HG02870 (cell line): ENCODE measurements around the gene DAPK2.

Experiments
- ATAC-seq: cut with Tn5 transposase; IDR thresholded peaks from one replicate; pipeline ENCODE4 v1.9.1; 2021; ENCODE audit warnings: mild to moderate bottlenecking, moderate library complexity; ENCODE audit not compliant: unreplicated experiment

The DAPK2 gene

GRCh38 chr15:63945007-63945788, 101.1 kb downstream of the DAPK2 start:
- ATAC-seq: no peak

DNA sequence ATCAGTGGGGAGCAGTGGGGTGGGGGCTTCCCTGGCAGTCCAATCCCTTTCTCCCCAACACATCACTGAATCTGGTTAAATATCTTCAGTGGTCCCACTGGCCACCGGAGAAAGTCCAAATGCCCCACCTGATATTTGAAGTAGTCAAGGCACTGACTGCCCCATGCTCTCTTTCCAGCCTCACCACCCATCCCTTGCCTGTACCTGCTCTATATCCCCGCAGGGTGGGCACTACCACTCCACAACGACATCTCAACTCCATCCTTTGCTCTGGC, 101.7 kb downstream of the DAPK2 start:
- ATAC-seq: no peak

GRCh38 chr15:63943829-63944680, 102.2 kb downstream of the DAPK2 start:
- no peak for ATAC-seq

- no peak for ATAC-seq
Measured at GRCh38 chr15:63942486-63943365, 103.6 kb downstream of the DAPK2 start.

DNA sequence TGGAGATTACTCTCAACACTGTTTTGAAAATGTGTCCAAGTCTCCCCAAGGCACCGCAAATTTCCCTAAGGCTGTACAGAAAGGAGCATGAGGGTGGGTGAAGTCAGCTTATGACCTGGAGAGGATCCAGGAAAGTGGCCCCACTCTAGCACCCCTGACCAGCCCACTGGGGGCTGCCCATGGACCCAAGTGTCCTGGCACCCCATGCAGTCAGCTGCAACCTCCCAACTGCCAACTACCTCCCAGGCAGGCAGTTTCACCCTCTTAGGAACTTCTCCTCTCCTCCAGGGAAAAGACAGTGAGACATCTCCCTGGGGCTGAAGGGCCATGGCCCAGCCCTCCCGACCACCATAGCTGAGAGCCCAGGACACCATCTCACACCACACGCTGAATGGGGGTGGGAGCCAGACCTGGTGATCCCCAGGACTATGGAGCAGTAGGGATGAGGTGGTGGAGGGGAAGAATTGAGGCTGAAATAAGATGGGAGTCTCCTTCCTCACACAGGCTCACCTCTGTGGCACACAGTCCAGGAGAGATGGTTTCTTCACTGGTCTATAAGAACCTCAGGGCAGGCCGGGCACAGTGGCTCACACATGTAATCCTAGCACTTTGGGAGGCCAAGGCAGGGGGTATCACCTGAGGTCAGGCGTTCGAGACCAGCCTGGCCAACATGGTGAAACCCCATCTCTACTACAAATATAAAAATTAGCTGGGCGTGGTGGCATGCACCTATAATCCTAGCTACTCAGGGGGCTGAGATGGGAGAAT, 104.4 kb downstream of the DAPK2 start:
- ATAC-seq: no peak

DNA sequence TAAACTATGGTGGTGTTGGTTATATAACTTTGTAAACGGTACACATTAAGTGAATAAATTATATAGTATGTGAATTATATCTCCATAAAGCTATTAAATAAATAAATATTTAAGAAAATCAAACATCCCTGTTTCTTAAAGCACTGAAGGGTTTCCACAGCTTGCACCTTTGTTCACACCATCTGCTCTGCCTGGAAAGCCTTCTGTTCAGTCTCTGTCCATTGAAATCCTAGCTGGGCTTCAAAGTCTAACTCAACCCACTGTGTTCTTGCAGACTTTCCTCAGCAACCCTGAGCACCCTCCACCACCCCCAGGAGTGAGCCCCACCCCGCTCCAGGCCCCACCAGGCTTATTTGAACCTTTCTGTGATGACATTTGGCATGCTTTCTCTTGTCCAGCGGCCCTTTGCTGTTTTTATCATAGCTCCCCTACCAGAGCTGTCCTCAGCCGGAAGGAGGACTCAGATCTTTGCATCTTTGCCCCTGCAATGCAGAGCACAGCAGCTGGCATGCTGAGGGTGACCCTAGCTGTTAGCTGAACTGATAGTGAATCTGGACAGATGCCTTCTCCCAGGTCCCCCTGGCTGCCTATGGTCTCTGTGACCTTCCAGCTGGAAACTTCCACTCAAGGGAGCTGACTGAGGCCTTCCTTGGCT, 105.2 kb downstream of the DAPK2 start:
- no peak for ATAC-seq

DNA sequence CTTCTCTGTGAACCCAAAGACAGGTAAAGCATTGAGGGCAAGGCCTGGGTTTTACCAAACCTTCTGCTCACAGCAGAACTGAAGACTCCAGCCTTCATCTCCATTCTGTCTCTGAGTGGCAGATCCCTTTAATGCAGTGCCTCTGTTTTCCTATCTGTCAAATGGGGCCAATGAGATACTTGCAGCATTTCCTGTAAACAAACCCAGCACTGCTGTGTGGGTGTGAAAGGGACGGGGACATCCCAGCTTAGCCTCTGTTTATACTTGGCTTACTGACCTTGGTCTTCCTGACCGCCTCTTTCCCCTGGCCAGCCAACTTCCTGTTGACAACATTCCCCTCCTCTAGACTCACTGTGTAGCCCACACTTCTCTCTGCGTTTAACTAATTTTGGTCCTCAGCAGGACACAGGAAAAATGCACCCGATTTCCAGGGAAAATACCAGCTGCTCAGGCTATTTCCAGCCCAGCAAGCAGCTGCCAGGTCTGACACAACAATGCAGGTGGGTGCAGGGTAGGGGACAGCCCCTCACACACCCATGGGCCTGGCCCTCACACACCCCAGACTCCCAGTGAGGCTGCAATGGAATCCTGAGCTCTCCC, 106.7 kb downstream of the DAPK2 start:
- ATAC-seq: no peak

GRCh38 chr15:63938486-63939061, 107.7 kb downstream of the DAPK2 start:
- ATAC-seq: no peak

DNA sequence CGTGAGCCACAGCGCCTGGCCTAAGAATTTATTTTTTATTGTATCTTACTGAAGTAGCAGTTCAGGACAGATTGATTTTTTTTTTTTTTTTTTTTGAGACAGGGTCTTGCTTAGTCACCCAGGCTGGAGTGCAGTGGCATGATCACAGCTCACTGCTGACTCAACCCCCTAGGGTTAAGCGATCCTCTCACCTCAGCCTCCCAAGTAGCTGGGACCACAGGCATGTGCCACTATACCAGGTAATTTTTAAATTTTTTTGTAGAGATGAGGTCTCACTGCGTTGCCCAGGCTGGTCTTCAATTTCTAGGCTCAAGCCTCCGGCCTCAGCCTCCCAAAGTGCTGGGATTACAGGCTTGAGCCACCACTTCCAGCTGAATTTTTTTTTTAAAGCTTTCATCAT, 112.8 kb downstream of the DAPK2 start:
- ATAC-seq: no peak

DNA sequence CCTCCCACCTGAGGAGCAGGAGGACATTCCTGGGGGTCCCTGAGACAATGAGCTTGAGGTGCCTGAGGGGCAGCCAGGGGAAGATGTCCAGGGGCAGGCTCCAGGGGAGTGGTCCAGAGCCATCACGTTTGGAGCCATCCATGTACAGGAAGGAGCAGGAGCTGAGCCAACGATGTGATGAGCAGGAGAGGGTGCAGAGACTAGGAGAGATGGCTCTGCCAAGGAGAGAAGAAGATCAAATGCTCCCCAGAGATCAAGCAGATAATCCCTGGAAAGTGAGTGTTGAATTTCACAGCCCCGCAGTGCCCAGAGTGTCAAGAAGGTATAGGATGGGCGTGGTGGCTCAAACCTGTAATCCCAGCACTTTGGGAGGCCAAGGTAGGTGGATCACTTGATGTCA, 114.7 kb downstream of the DAPK2 start:
- ATAC-seq: no peak

DNA sequence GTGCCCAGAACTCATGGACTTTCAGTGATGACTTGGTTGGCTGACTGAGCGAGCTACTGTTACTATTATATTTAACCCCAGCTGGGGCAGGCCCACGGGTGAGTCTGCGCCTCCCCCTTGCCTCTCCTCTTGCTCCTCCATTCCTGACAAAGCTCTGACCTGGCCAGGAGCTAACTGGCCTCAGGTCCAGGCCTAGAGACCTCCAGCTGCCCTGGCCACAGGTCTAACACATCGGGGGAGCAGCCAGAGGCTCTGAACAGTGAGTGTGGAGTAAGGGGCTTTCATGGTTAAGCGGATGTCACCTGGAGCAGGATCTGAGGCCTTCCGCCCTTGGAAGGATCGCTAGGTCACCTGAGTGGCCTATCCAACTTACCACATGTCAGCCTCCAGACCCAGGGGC, 116.3 kb downstream of the DAPK2 start:
- ATAC-seq: no peak

- ATAC-seq: no peak
Measured at GRCh38 chr15:63928185-63928842, 118.0 kb downstream of the DAPK2 start.

DNA sequence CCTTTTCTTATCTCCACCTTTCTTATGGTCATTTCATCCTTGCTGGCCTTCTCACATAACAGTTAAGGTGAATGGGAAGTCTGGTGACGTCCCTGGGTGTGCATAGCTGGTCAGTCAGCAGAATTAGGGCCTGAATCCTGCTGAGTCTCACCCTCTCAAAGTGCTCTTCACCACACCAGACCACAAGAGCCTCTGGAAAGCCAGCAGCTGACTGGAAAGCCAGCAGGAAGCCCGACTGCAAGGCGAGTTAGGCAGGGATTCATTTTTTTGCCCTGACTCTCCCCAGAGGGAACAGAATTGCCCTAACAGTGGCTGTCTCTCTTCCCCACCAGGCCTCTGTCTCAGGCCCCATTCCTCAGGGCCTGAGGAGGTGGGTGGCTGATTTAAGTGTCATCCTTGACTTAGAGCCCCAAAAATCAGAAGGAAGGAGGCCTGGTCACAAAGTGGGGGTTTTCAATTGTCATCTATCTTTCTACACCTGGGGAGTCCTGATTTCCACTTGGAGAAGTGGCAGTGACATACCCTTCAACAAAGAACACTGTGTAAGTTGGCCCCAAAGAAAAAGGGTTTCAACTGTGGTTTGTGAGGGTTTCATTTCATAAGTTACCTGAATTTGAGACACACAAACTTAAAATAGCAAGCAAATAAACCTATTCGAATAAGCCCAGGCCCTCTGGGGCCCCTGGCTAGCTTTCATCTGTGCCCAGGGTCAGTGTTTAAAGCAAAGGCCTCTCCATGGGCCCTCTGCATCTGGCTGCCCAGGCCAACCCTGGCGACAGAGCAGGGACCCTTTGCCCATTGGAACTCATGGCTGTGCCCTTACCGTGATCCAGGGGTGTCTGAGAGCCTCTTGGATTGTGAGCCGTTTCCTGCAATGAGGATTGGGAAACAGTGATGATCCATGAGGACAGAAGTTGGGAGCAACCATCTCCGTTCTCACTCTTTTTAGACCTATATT, 122.0 kb downstream of the DAPK2 start:
- ATAC-seq: no peak

DNA sequence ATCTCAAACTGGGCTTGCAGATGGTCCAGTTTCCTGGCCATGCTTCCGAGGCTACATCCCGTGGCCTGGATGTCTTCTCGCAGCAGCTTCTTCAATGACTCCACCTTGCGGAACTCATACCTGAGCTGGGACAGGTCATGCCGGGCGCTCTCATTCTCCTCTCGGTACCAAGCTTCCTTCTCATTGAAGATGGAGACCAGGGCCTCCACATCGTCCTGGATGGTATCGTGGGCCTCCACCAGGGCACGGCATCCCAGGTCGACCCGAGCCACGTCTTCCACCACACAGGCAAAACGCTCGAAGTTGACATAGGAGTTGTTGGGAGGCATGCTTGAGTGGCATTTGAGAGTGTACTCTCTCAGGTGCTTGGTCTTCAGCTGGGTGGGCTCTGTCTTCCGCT, 123.4 kb downstream of the DAPK2 start:
- ATAC-seq: no peak

DNA sequence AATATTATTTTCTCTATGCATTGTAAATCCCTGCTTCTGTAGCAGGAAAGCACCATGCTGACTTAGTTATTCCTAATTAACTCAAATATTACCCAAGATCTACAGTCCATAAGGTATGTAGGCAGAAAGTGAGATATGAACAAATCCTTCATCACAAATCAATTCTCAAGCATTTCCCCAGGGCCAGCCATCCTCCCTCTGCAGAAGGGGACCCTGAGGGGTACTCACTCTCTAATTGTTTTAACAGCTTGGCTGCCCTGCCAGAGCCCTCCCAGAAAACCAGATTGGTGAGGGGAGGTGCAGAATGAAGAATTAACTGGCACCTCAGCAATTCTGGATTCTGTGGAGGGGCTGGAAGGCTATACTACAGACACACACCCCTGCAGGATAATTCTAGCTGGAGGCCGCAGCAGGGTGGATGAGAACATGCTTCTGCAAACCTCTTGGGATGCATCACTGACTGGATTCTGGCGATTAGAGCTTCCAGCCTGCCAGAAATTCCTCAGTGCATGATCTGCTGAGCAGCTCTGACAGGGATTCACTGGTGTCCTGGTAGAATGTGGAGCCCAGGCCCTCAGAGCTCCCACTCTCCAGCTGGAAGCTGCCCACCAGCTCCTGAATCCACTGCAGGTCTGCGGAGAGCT, 123.9 kb downstream of the DAPK2 start:
- no peak for ATAC-seq

DNA sequence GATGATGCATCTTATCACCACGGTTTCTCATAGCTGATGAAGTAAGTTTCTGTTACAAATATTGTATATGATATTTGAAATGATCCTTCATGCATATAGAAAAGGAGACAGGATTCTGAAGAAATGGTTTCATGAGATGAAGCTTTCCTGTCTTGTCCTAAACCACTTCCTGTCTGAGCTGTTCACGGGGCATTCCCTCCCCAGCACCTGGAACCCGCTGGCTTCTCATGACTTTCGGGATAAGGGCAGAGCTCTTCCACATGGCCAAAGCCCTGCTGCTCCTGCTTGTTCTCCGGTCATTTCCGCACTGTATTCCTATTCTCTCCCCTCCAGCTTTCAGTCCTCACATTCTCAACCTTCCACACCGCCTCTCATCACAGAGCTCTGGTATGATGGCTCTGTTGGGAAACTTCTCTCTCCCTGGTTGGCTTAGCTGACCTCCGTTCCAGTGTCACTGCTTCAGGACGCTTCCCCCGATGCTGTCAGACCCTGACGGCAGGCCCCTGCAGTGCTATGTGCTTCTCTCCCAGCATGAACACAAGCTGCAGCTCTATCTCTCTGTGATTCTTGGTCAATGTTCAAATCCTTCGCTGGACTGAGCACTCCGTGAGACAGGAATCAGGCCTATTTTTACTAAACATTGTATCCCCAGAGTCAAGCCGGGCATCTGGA, 125.6 kb downstream of the DAPK2 start:
- ATAC-seq: no peak

DNA sequence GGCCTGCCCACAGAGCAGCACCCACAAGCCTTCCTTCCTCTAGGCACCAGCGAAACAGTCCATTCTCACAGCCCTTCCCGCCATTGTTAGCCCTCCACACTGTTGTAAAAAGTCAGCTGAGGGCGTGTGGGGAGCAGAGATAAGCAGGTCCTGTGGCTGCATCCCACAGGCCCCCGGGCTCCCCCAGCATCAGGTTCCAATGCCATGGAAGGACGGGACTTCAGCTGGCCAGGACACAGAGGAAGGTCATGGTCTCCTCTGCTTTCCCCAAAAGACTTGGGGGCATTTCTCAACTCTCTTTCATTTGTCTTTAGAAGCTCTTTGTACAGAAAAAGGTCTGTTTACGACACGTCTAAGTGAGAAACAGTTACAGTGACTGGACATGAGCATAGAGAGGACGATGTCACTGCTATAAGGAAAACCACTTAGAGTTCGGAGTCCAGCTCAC, 127.4 kb downstream of the DAPK2 start:
- ATAC-seq: no peak
